CD8-positive, alpha-beta memory T cell (primary cell): ENCODE data around the gene MAST4. TPM values are rescaled to one million over a fixed set of nuclear protein-coding genes. Genes with fewer than 3 reads are reported as not detected.

Experiments
- CTCF ChIA-PET: fragments of 350-600 bp; sonication (Branson Sonifier 250); formaldehyde crosslinking; loops from one replicate; lab custom pipeline; 2021; ENCODE audit warnings: antibody characterized with exemption; lab: Charles Lee
- POLR2A ChIA-PET: fragments of 350-600 bp; sonication (Branson Sonifier 250); formaldehyde crosslinking; loops from one replicate; lab custom pipeline; 2021; ENCODE audit warnings: antibody characterized with exemption; lab: Charles Lee
- DNase-seq, 5 donors: peaks; one replicate each; pipeline versions ENCODE4 v3.0.0 to v3.0.0-alpha.2; 2020 to 2022; ENCODE audit warnings: mixed read lengths in 1 of 5
- H3K27ac ChIP-seq: one replicate; pipeline ENCODE4 v1.7.0; 2013; ENCODE audit warnings: low read depth, mild to moderate bottlenecking, low read length, moderate library complexity
- H3K27me3 ChIP-seq: 2 replicates; pipeline ENCODE4 v1.7.0; 2013; ENCODE audit warnings: low read length, mild to moderate bottlenecking; ENCODE audit not compliant: insufficient read depth, poor library complexity, severe bottlenecking
- H3K36me3 ChIP-seq: 2 replicates; pipeline ENCODE4 v1.7.0; 2013; ENCODE audit warnings: mild to moderate bottlenecking, low read length, moderate library complexity; ENCODE audit not compliant: insufficient read depth
- H3K4me1 ChIP-seq: 2 replicates; pipeline ENCODE4 v1.7.0; 2013; ENCODE audit warnings: mild to moderate bottlenecking, low read length, moderate library complexity; ENCODE audit not compliant: insufficient read depth
- H3K4me3 ChIP-seq: 2 replicates; pipeline ENCODE4 v1.7.0; 2013; ENCODE audit warnings: mild to moderate bottlenecking, low read length
- H3K9me3 ChIP-seq: 2 replicates; pipeline ENCODE4 v1.7.0; 2013; ENCODE audit warnings: mild to moderate bottlenecking, low read length
- H3K27ac Mint-ChIP-seq, 8 donors: one replicate each; pipeline ENCODE4 v1.8.0; 2020 to 2021; ENCODE audit warnings: mixed read lengths in 8 of 8, mild to moderate bottlenecking in 6 of 8, inconsistent platforms in 3 of 8, moderate library complexity in 3 of 8
- H3K27me3 Mint-ChIP-seq, 2 donors: one replicate each; pipeline ENCODE4 v1.8.0; 2020 to 2021; ENCODE audit warnings: mixed read lengths in 2 of 2, mild to moderate bottlenecking in 1 of 2, moderate library complexity in 1 of 2
- H3K36me3 Mint-ChIP-seq, 3 donors: one replicate each; pipeline ENCODE4 v1.8.0; 2020 to 2021; ENCODE audit warnings: mixed read lengths in 3 of 3, inconsistent platforms in 1 of 3, mild to moderate bottlenecking in 1 of 3
- H3K4me1 Mint-ChIP-seq, 3 donors: one replicate each; pipeline ENCODE4 v1.8.0; 2020 to 2021; ENCODE audit warnings: mixed read lengths in 3 of 3, inconsistent platforms in 1 of 3, mild to moderate bottlenecking in 1 of 3
- H3K4me3 Mint-ChIP-seq, 7 donors: one replicate each; pipeline ENCODE4 v1.8.0; 2020 to 2021; ENCODE audit warnings: mixed read lengths in 7 of 7, mild to moderate bottlenecking in 6 of 7, moderate library complexity in 4 of 7, inconsistent platforms in 2 of 7
- H3K9me3 Mint-ChIP-seq, 5 donors: one replicate each; pipeline ENCODE4 v1.8.0; 2020 to 2022; ENCODE audit warnings: mixed read lengths in 5 of 5, mild to moderate bottlenecking in 3 of 5, moderate library complexity in 2 of 5, inconsistent platforms in 1 of 5
- polyA plus RNA-seq: library from polyadenylated mRNA; unstranded; fragments of 300-500 nt; fragmentation: Illumina TruSeq; gene quantifications from one replicate; pipeline ENCODE4 v1.2.3, GENCODE V29; 2021
- total RNA-seq, 2 experiments: library from RNA; stranded (reverse); gene quantifications; one replicate each; pipeline ENCODE4 v1.2.3, GENCODE V29; 2021

MAST4 gene
- total and polyA plus RNA-seq, 3 experiments from 2014 or later = 5.0 to 7.2 (median 6.5) TPM

DNA sequence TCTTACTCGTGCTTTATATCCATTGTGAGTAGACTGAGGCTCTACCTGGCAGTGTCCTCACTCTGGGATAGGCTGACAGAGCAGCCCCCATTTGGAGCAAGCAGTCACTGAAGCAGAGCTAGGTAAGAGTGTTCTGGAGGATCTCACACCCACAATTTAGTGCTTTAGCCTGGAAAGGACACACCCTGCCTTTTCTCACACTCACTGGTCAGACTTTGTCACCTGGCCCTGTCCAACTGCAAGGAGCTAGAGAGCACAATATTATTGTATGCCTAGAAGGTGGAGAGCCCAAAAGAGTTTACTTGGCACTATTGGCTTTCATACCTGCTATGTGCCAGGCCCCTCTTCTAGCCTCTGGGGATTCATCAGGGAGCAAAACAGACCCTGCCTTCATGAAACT, 141.9 kb downstream of the MAST4 start:
- no peaks in the 10 kb centered on the region for H3K36me3 ChIP-seq
- peaks cover 6 to 43% of the 10 kb centered on the region in 2 donors for H3K27me3 Mint-ChIP-seq
- POLR2A ChIA-PET = no interaction called here

DNA sequence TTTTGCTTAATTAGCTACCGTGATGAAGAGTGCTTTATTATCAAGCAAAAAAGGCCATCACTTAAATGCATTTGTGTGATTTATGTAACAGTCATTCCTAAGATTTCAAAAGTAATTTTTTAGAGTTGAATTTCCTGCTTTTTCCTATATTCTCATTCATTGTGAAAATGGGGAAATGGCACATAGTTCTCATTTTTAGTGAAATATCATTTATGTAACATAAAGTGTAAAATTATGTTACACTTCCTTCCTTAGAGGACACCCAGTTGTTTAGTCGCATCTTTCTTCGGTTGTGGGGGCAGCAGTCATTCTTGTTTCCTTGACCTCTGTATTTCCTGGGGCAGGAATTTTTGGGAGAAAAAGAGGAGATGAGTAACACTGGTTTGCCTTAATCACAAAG, 142.8 kb downstream of the MAST4 start:
- H3K4me1 Mint-ChIP-seq = no peaks in the 10 kb centered on the region
- H3K9me3 Mint-ChIP-seq = no peaks in the 10 kb centered on the region
- no peak overlapping the region for H3K4me3 Mint-ChIP-seq
- CTCF ChIA-PET = no interaction called here
- no peaks in the 10 kb centered on the region for H3K36me3 ChIP-seq
- POLR2A ChIA-PET = no interaction called here
- H3K27ac Mint-ChIP-seq = no peak overlapping the region
- H3K27me3 Mint-ChIP-seq = peaks cover 6 to 47% of the 10 kb centered on the region in 2 donors
- H3K9me3 ChIP-seq = no peaks in the 10 kb centered on the region
- no peak for DNase-seq
- H3K27ac ChIP-seq = no peak overlapping the region
- peaks cover 0 to 1% (median 0%) of the 10 kb centered on the region in 3 donors for H3K36me3 Mint-ChIP-seq
- no peaks in the 10 kb centered on the region for H3K4me1 ChIP-seq
- no peaks in the 10 kb centered on the region for H3K27me3 ChIP-seq
- no peak overlapping the region for H3K4me3 ChIP-seq

More for the DNA sequence above, 141.9 kb downstream of the MAST4 start:
- peaks cover 0 to under 1% (median 0%) of the 10 kb centered on the region in 3 donors for H3K36me3 Mint-ChIP-seq
- H3K27ac Mint-ChIP-seq = peak overlapping the region in 1 of 8 donors; percentile 88
- Histone ChIP-seq H3K9me3 (no peaks in the 10 kb centered on the region), H3K4me1 (no peaks in the 10 kb centered on the region), H3K4me3 (no peak overlapping the region), H3K27me3 (no peaks in the 10 kb centered on the region), H3K27ac (no peak overlapping the region)
- H3K9me3 Mint-ChIP-seq = no peaks in the 10 kb centered on the region
- no peak overlapping the region for H3K4me3 Mint-ChIP-seq
- H3K4me1 Mint-ChIP-seq = no peaks in the 10 kb centered on the region
- no peak for DNase-seq
- CTCF ChIA-PET = no interaction called here

DNA sequence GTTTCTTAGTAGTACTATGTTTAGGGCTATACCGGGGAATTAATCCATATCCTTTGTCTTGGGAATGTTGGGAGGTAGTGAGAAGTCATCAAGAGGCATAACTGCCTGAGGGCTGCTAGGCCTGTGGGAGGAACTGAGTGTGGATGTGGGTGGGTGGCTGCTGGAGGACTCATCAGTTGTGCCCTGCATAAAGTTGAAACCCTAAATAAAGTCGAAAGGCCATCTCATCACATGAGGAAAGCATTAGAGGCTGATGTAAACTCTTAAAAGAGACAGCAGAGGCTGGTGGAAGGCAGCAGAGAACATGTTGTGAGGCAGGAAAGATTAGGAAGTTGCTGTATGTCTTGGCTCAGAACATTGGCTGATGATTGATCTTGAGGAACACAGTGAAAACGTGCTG, 143.8 kb downstream of the MAST4 start:
- no peak overlapping the region for H3K4me3 Mint-ChIP-seq
- no peak overlapping the region for H3K27ac ChIP-seq
- no peak overlapping the region for H3K4me3 ChIP-seq
- H3K9me3 ChIP-seq = no peaks in the 10 kb centered on the region
- no peaks in the 10 kb centered on the region for H3K9me3 Mint-ChIP-seq
- POLR2A ChIA-PET = no interaction called here
- no peak for DNase-seq
- H3K4me1 ChIP-seq = no peaks in the 10 kb centered on the region
- H3K4me1 Mint-ChIP-seq = no peaks in the 10 kb centered on the region
- peaks cover 9 to 53% of the 10 kb centered on the region in 2 donors for H3K27me3 Mint-ChIP-seq
- H3K36me3 ChIP-seq = no peaks in the 10 kb centered on the region
- CTCF ChIA-PET = no interaction called here
- H3K36me3 Mint-ChIP-seq = peaks cover 0 to 1% (median 0%) of the 10 kb centered on the region in 3 donors
- H3K27me3 ChIP-seq = no peaks in the 10 kb centered on the region
- H3K27ac Mint-ChIP-seq = no peak overlapping the region

DNA sequence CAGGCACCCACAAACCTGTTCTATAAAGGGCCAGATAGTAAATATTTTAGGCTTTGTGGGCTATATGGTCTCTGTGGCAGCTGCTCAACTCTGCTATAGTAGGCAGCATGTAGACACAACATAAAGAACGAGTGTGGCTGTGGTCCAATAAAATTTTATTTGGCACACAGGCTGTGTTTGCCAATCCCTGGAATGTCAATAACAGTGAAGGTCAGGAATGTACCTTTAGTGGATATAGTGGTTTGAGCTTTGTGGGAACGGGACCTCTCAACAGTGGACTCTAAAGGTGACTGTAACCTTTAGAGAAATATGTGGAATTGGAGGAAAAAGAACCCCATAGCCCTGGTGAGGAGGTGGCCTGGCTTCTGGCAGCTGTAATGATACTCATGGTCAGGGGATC, 145.2 kb downstream of the MAST4 start:
- Mint-ChIP-seq H3K27ac (no peak overlapping the region), H3K27me3 (peaks cover 5 to 60% of the 10 kb centered on the region in 2 donors), H3K4me1 (no peaks in the 10 kb centered on the region), H3K4me3 (no peak overlapping the region), H3K36me3 (peaks cover 0 to 1% (median 0%) of the 10 kb centered on the region in 3 donors), H3K9me3 (no peaks in the 10 kb centered on the region)
- H3K27ac ChIP-seq = no peak overlapping the region
- no peaks in the 10 kb centered on the region for H3K4me1 ChIP-seq
- H3K27me3 ChIP-seq = no peaks in the 10 kb centered on the region
- no peaks in the 10 kb centered on the region for H3K36me3 ChIP-seq
- H3K4me3 ChIP-seq = no peak overlapping the region
- no peak for DNase-seq
- POLR2A ChIA-PET = no interaction called here
- H3K9me3 ChIP-seq = no peaks in the 10 kb centered on the region
- CTCF ChIA-PET = no interaction called here

DNA sequence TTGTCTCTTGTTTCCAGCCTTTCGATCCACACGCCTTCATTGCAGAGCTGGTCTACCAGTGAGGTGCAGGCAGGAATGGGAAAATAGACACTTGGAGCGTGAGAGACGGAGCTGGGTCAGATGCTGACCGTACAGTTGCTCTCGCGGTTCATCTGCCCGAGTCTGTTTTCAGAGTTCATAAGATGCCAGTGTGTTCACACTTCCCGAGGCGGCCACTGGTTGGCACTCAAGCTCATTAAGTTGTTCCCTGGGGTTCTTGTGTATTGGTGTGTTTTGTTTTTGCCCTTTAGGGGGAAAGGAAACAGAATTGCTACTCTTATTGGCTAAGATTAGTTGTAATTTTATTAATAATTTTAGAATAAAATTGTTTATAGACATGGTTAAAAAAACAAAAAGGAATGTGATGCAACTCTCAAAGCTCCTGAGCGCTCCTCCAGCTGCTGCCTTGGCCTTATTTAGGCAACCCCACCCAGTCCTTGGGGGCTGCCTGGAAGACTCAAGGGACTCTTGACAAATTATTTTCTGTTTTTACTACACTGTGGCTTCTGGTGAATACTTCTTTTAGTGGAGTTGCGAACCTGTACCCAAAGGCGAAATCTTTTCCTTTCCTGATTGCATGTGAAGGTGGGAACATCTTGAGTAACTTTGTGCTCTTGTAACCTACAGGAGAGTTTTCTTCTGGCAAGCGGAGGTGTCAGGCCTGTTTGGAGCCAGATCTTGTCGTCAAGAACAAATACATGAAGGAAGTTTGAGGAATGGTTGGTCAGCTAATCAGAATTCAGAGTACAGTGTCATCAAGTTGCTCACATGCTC, 146.1 kb downstream of the MAST4 start:
- Histone ChIP-seq H3K27ac (no peak overlapping the region), H3K4me3 (no peak overlapping the region), H3K9me3 (no peaks in the 10 kb centered on the region), H3K27me3 (no peaks in the 10 kb centered on the region), H3K36me3 (no peaks in the 10 kb centered on the region), H3K4me1 (no peaks in the 10 kb centered on the region)
- H3K4me3 Mint-ChIP-seq = no peak overlapping the region
- no peaks in the 10 kb centered on the region for H3K9me3 Mint-ChIP-seq
- POLR2A ChIA-PET = no interaction called here
- H3K4me1 Mint-ChIP-seq = no peaks in the 10 kb centered on the region
- CTCF ChIA-PET = no interaction called here
- peaks cover 0 to 1% (median 0%) of the 10 kb centered on the region in 3 donors for H3K36me3 Mint-ChIP-seq
- H3K27ac Mint-ChIP-seq = no peak overlapping the region
- no peak for DNase-seq
- peaks cover 7 to 63% of the 10 kb centered on the region in 2 donors for H3K27me3 Mint-ChIP-seq

DNA sequence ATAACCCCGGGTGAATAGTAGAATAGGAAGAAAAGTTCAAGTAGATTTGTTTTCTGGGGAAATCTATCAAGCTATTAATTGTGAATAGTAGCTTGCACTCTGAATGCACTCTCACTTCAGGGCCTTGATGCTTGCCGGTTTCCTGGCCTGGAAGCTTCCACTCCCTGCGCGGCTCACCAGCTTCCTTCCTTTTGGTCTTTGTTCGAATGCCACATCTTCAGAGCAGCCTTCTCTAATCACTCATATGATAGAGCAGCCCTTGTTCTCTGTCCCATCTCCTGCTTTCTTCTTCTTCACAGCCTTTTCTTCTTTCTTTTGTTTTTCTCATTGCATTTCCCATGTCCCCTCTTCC, 146.7 kb downstream of the MAST4 start:
- Mint-ChIP-seq H3K4me1 (peaks cover 0 to 2% (median 0%) of the 10 kb centered on the region in 3 donors), H3K27me3 (peaks cover 12 to 64% of the 10 kb centered on the region in 2 donors), H3K4me3 (no peak overlapping the region), H3K9me3 (no peaks in the 10 kb centered on the region), H3K27ac (no peak overlapping the region), H3K36me3 (peaks cover 0 to 1% (median 0%) of the 10 kb centered on the region in 3 donors)
- no peaks in the 10 kb centered on the region for H3K36me3 ChIP-seq
- no peaks in the 10 kb centered on the region for H3K9me3 ChIP-seq
- no peaks in the 10 kb centered on the region for H3K27me3 ChIP-seq
- H3K4me3 ChIP-seq = no peak overlapping the region
- CTCF ChIA-PET = no interaction called here
- no peak overlapping the region for H3K27ac ChIP-seq
- no peak for DNase-seq
- H3K4me1 ChIP-seq = no peaks in the 10 kb centered on the region
- POLR2A ChIA-PET = no interaction called here

DNA sequence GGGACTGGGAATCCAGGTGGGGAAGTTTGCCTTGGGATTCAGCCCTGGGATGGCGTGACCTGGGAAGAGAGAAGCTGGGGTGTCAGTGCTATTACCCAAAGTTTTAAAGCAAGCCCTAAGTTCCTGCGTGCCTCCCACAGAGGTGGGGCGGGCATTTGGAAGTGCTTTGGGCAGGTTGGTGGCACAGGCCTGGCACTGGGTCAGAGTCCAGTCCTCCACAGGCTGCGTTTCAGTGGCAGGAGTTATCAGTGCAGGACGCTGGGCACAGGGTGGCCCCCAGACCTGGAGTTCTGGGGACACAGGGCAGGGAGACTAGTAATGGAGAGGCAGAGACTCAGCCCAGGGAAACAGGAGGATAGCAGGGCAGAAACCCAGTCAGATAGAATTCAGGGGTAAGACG, 147.2 kb downstream of the MAST4 start:
- Mint-ChIP-seq H3K27ac (no peak overlapping the region), H3K36me3 (peaks cover 0 to 1% (median 0%) of the 10 kb centered on the region in 3 donors), H3K27me3 (peaks cover 15 to 66% of the 10 kb centered on the region in 2 donors), H3K4me3 (no peak overlapping the region), H3K9me3 (no peaks in the 10 kb centered on the region), H3K4me1 (peaks cover 0 to 2% (median 0%) of the 10 kb centered on the region in 3 donors)
- Histone ChIP-seq H3K9me3 (no peaks in the 10 kb centered on the region), H3K4me3 (no peak overlapping the region), H3K36me3 (no peaks in the 10 kb centered on the region), H3K4me1 (no peaks in the 10 kb centered on the region), H3K27ac (no peak overlapping the region), H3K27me3 (no peaks in the 10 kb centered on the region)
- ChIA-PET CTCF (no interaction called here), POLR2A (no interaction called here)
- DNase-seq = no peak

DNA sequence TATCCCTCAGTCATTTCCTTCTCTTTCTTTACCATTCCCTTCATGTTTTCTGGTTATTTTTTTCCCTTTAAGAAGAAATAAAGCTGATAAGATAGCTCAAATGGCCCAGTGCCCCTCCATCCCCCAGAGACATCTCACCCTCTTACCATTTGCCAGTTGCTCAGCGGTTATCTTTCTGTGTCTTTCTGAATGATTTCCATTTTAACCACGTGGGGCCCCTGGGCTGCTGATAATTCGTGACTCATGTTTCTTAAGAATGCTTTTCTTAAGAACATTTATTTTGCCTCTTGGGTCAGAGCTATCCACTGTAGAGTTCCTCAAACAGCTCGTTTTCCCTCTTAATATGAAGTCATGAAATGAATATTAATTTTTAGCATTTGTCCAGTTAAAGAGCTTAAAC, 147.8 kb downstream of the MAST4 start:
- H3K4me3 Mint-ChIP-seq = no peak overlapping the region
- peaks cover 18 to 66% of the 10 kb centered on the region in 2 donors for H3K27me3 Mint-ChIP-seq
- Histone ChIP-seq H3K36me3 (no peaks in the 10 kb centered on the region), H3K4me1 (no peaks in the 10 kb centered on the region), H3K9me3 (no peaks in the 10 kb centered on the region), H3K27me3 (no peaks in the 10 kb centered on the region), H3K27ac (no peak overlapping the region), H3K4me3 (no peak overlapping the region)
- POLR2A ChIA-PET = no interaction called here
- DNase-seq = no peak
- no peak overlapping the region for H3K27ac Mint-ChIP-seq
- H3K9me3 Mint-ChIP-seq = no peaks in the 10 kb centered on the region
- peaks cover 0 to 1% (median 0%) of the 10 kb centered on the region in 3 donors for H3K36me3 Mint-ChIP-seq
- CTCF ChIA-PET = no interaction called here
- peaks cover 0 to 2% (median 0%) of the 10 kb centered on the region in 3 donors for H3K4me1 Mint-ChIP-seq
